Measurements from ENCODE around the gene SDK1. TPM values are rescaled to one million over a fixed set of nuclear protein-coding genes. Genes with fewer than 3 reads are reported as not detected.
A peak's percentile ranks its signal among the peaks of the same experiment; 100 is the strongest.

The SDK1 gene, protein sequence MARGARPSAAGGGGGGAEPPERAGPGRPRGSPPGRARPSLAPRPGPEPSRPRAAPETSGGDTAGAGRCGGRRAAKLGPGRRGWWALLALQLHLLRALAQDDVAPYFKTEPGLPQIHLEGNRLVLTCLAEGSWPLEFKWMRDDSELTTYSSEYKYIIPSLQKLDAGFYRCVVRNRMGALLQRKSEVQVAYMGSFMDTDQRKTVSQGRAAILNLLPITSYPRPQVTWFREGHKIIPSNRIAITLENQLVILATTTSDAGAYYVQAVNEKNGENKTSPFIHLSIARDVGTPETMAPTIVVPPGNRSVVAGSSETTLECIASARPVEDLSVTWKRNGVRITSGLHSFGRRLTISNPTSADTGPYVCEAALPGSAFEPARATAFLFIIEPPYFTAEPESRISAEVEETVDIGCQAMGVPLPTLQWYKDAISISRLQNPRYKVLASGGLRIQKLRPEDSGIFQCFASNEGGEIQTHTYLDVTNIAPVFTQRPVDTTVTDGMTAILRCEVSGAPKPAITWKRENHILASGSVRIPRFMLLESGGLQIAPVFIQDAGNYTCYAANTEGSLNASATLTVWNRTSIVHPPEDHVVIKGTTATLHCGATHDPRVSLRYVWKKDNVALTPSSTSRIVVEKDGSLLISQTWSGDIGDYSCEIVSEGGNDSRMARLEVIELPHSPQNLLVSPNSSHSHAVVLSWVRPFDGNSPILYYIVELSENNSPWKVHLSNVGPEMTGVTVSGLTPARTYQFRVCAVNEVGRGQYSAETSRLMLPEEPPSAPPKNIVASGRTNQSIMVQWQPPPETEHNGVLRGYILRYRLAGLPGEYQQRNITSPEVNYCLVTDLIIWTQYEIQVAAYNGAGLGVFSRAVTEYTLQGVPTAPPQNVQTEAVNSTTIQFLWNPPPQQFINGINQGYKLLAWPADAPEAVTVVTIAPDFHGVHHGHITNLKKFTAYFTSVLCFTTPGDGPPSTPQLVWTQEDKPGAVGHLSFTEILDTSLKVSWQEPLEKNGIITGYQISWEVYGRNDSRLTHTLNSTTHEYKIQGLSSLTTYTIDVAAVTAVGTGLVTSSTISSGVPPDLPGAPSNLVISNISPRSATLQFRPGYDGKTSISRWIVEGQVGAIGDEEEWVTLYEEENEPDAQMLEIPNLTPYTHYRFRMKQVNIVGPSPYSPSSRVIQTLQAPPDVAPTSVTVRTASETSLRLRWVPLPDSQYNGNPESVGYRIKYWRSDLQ (N-terminal part only)
- 1 to 10 TPM in 2 of 4 donors, under 1 TPM in 1, not detected in 1; 0.27 to 5.0 (median 2.1) TPM for polyA plus RNA-seq
- long read RNA-seq, donor 1: 0 reads
- long read RNA-seq, donor 2: 0 reads
- long read RNA-seq, donor 3: 0 reads
- long read RNA-seq, donor 4: 0 reads
- long read RNA-seq, donor 5: 0 reads
- long read RNA-seq, donor 6: 0 reads
- long read RNA-seq, donor 7: 0 reads
- long read RNA-seq, donor 8: 0 reads
- long read RNA-seq, donor 9: 0 reads
- long read RNA-seq, donor 10: 0 reads

DNA sequence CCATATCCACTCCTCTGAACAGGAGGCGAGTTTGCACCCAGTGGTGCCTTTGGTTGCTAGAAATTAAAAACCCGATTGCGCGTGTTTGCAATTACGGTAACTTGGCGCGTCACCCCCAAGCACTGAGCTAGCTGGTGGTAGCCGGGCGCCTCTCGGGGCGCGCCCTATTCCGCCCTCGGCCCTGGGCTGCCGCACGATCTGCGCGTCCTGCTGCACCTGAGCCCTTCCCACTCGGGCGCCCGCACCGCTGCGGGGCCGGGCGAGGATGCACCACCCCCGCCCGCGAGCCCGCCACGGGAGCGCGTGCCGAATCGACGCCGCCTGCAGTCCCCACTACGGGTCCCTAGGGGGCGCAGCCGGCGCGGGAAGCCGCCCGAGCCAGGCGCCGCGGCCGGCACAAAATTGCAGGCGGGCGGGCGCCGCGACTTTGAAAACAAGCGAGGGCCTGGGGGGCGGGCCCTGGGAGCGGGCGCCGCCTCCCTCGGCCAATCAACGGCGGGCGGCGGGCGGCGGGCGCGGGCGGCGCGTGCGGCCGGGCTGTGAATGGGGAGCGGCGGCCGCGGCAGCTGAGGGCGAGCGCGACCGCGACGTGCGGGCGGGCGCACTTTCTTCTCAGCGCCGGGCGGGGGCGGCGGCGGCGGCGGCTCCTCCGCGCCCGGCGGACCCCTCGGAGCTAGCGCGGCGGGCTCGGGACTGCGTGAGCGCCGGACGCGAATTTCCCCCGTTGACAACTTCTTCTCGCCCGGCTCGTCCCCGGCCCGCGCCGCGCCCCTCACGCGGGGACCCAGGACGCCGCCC, at the start of gene SDK1:
Gene SDK1 (plus strand): TSS at position 602 of the 798 bp plus-strand sequence. CDS start 335 bp downstream, outside the sequence.
- peak; percentile 87 to 98 for DNase-seq
- Histone ChIP-seq H3K27ac (ENCODE audit: low read depth in 1 of 3, low read length in 2 of 3) (peak within 1 kb of the TSS in 1 of 3 donors; percentile 46), H3K9me3 (ENCODE audit: control insufficient read depth in 2 of 2, insufficient read depth in 1 of 2, low read depth in 1 of 2, low read length in 1 of 2) (no peaks in the 10 kb centered on the region)

DNA sequence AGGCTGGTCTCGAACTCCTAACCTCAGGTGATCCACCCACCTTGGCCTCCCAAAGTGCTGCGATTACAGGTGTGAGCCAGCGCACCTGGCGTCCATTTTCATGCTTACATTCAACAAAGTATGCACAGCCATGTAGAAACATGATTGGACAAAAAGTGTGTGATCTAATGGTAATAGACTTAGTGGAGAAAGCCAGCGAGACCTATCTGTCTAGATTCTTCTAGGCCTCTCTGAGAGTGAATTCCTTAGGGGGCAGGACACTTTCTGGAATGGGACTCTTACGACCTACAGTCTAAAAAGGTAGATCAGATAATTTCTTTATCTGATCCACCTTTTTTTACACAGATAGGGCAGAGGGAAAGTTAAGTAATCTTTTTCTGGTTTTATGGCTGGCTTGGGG, 46.3 kb upstream of the SDK1 start:
- Histone ChIP-seq H3K27me3 (ENCODE audit: control insufficient read depth in 3 of 3, insufficient read depth in 3 of 3, low read length in 3 of 3) (peaks cover 0 to 2% (median 0%) of the 10 kb centered on the region in 3 donors), H3K27ac (ENCODE audit: low read depth in 1 of 3, low read length in 2 of 3) (no peak overlapping the region), H3K4me1 (ENCODE audit: control insufficient read depth in 3 of 3, insufficient read depth in 2 of 3, low read depth in 1 of 3, low read length in 2 of 3) (no peaks in the 10 kb centered on the region), H3K4me3 (ENCODE audit: low read depth in 1 of 3, low read length in 3 of 3) (no peak overlapping the region), H3K9me3 (ENCODE audit: control insufficient read depth in 2 of 2, insufficient read depth in 1 of 2, low read depth in 1 of 2, low read length in 1 of 2) (no peaks in the 10 kb centered on the region), H3K36me3 (ENCODE audit: control insufficient read depth in 3 of 3, insufficient read depth in 2 of 3, low read depth in 1 of 3, low read length in 3 of 3) (no peaks in the 10 kb centered on the region)
- DNase-seq (no peak), FAIRE-seq (no peak)
- WGBS, 3 donors: 81 to 90% (median 85%) methylated on average over 6 of the region's 6 CpGs

More for the DNA sequence above, at the start of gene SDK1:
- Histone ChIP-seq H3K27me3 (ENCODE audit: control insufficient read depth in 3 of 3, insufficient read depth in 3 of 3, low read length in 3 of 3) (peaks cover 0 to 12% (median 5%) of the 10 kb centered on the region in 3 donors), H3K4me3 (ENCODE audit: low read depth in 1 of 3, low read length in 3 of 3) (peak within 1 kb of the TSS; percentile 48 to 72 (median 56)), H3K36me3 (ENCODE audit: control insufficient read depth in 3 of 3, insufficient read depth in 2 of 3, low read depth in 1 of 3, low read length in 3 of 3) (no peaks in the 10 kb centered on the region), H3K4me1 (ENCODE audit: control insufficient read depth in 3 of 3, insufficient read depth in 2 of 3, low read depth in 1 of 3, low read length in 2 of 3) (peaks cover 0 to 4% (median 3%) of the 10 kb centered on the region in 3 donors)
- WGBS, 3 donors: 0 to 1% (median 0%) methylated on average over 44 to 119 of the region's 119 CpGs
- FAIRE-seq: no peak

DNA sequence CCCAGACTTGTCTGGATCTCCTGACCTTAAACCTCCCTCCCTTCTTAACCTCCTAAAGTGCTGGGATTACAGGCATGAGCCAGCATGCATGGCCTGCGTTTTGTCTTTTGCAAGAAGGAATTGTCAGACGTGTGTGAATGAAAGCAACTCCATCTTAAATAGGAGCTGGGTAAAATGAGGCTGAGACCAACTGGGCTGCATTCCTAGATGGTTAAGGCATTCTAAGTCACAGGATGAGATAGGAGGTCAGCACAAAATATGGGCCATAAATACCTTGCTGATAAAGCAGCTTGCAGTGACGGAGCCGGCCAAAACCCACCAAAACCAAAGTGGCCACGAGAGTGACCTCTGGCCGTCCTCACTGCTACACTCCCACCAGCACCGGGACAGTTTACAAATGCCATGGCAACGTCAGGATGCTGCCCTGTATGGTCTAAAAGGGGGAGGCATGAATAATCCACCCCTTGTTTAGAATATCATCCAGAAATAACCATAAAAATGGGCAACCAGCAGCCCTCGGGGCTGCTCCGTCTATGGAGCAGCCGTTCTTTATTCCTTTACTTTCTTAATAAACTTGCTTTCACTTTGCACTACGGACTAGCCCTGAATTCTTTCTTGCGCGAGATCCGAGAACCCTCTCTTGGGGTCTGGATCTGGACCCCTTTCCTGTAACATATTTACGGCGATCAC, 41.2 kb upstream of the SDK1 start:
- Histone ChIP-seq H3K9me3 (ENCODE audit: control insufficient read depth in 2 of 2, insufficient read depth in 1 of 2, low read depth in 1 of 2, low read length in 1 of 2) (no peaks in the 10 kb centered on the region), H3K36me3 (ENCODE audit: control insufficient read depth in 3 of 3, insufficient read depth in 2 of 3, low read depth in 1 of 3, low read length in 3 of 3) (no peaks in the 10 kb centered on the region), H3K27me3 (ENCODE audit: control insufficient read depth in 3 of 3, insufficient read depth in 3 of 3, low read length in 3 of 3) (no peaks in the 10 kb centered on the region), H3K4me3 (ENCODE audit: low read depth in 1 of 3, low read length in 3 of 3) (peak overlapping the region in 1 of 3 donors; percentile 40), H3K4me1 (ENCODE audit: control insufficient read depth in 3 of 3, insufficient read depth in 2 of 3, low read depth in 1 of 3, low read length in 2 of 3) (no peaks in the 10 kb centered on the region), H3K27ac (ENCODE audit: low read depth in 1 of 3, low read length in 2 of 3) (peak overlapping the region in 2 of 3 donors; percentile 53 to 72)
- 37 to 42% (median 40%) methylated on average over 17 of the region's 17 CpGs for WGBS, 3 donors
- no peak for DNase-seq
- FAIRE-seq: no peak

DNA sequence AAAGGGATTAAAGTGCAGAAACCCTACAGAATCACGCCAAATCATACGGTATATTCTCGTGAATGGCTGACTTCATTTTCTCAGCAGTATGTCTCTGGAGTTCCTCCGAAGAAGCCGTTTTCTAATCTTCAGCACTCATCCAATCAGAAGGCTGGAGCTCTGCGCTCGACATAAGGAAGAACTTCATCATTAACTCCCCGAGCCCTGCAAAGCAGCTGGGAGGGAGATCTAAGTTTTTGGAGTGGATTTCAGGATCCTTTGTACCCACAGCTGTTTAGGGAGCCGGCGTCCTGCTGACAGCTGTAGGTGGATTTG, 40.7 kb upstream of the SDK1 start:
- Histone ChIP-seq H3K4me3 (ENCODE audit: low read depth in 1 of 3, low read length in 3 of 3) (peak overlapping the region in 1 of 3 donors; percentile 40), H3K27ac (ENCODE audit: low read depth in 1 of 3, low read length in 2 of 3) (peak overlapping the region in 2 of 3 donors; percentile 53 to 72), H3K27me3 (ENCODE audit: control insufficient read depth in 3 of 3, insufficient read depth in 3 of 3, low read length in 3 of 3) (no peaks in the 10 kb centered on the region), H3K9me3 (ENCODE audit: control insufficient read depth in 2 of 2, insufficient read depth in 1 of 2, low read depth in 1 of 2, low read length in 1 of 2) (no peaks in the 10 kb centered on the region), H3K4me1 (ENCODE audit: control insufficient read depth in 3 of 3, insufficient read depth in 2 of 3, low read depth in 1 of 3, low read length in 2 of 3) (no peaks in the 10 kb centered on the region), H3K36me3 (ENCODE audit: control insufficient read depth in 3 of 3, insufficient read depth in 2 of 3, low read depth in 1 of 3, low read length in 3 of 3) (no peaks in the 10 kb centered on the region)
- WGBS, 3 donors: 50 to 68% (median 60%) methylated on average over 10 of the region's 10 CpGs
- FAIRE-seq: no peak
- peak; percentile 36 to 37 for DNase-seq

DNA sequence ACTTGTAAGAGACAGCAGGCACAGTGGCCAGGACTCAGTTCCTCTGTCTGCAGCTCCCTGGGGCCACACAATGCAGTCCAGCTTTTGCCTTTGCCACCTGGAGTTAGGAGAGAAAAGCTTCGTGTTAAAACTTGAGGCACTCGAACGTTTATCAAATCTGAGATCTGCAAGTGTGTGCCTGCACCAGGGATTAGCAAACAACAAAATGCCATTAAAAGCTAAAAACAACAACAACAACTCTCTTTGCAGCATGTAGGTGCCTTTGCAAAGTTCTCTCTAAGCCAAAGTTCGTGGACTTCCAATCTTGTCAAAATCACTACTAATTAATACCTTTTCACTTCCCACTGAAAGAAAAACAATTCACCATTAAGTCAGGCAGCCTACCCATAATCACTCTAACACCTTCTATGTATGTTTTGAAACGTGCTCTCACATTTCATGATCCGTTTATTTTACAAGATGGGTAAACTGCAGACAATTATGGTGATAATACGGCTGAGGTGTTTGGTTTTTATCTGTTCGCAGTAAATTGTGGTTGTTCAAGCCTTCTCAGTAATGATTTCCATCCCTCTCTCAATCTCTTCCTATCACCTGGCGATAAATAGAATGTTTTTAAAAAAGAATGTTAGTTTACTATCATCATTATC, 36.2 kb upstream of the SDK1 start:
- Histone ChIP-seq H3K9me3 (ENCODE audit: control insufficient read depth in 2 of 2, insufficient read depth in 1 of 2, low read depth in 1 of 2, low read length in 1 of 2) (no peaks in the 10 kb centered on the region), H3K27me3 (ENCODE audit: control insufficient read depth in 3 of 3, insufficient read depth in 3 of 3, low read length in 3 of 3) (no peaks in the 10 kb centered on the region), H3K27ac (ENCODE audit: low read depth in 1 of 3, low read length in 2 of 3) (no peak overlapping the region), H3K4me1 (ENCODE audit: control insufficient read depth in 3 of 3, insufficient read depth in 2 of 3, low read depth in 1 of 3, low read length in 2 of 3) (no peaks in the 10 kb centered on the region), H3K4me3 (ENCODE audit: low read depth in 1 of 3, low read length in 3 of 3) (no peak overlapping the region), H3K36me3 (ENCODE audit: control insufficient read depth in 3 of 3, insufficient read depth in 2 of 3, low read depth in 1 of 3, low read length in 3 of 3) (no peaks in the 10 kb centered on the region)
- WGBS, 3 donors: 33 to 61% (median 51%) methylated on average over 9 of the region's 9 CpGs
- DNase-seq (no peak), FAIRE-seq (no peak)

DNA sequence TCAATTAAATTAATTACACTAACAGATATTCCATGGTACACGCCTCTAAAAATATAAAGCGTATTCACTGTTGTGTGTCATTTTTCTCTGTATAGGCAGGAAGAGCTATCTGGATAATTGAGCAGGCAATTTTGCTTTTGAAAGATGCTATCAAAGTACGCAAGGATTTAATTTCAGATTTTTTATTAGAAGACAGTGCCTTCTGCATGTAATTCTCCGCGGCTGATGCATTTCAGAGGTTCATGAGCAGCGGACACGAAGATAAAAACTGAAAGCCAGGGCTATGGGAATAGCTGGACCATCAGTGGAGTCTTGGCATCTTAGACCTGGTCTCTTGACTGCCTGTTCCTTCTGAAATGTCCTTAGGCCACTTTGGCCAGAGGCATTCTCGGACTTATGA, 35.7 kb upstream of the SDK1 start:
- no peaks in the 10 kb centered on the region for H3K36me3 ChIP-seq (ENCODE audit: control insufficient read depth in 3 of 3, insufficient read depth in 2 of 3, low read depth in 1 of 3, low read length in 3 of 3)
- no peak for FAIRE-seq

DNA sequence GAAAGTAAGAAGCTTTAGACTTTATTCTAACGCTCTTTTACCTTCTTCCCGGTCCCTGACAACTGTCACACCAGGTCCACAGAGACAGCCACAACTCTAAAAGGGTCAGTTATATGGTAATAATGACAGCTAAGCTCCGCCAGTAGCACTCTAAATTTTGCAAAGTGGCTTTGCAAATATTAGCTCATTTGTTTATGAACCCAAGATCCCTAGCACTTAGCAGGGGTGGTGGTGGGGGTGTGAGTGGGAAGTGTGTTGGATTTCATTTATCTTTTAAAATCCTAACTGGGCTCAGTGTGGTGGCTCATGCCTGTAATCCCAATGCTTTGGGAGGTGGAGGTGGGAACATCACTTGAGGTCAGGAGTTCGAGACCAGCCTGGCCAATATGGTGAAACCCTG, 34.8 kb upstream of the SDK1 start:
- H3K4me1 ChIP-seq (ENCODE audit: control insufficient read depth in 3 of 3, insufficient read depth in 2 of 3, low read depth in 1 of 3, low read length in 2 of 3): no peaks in the 10 kb centered on the region
- FAIRE-seq: no peak
- no peak overlapping the region for H3K27ac ChIP-seq (ENCODE audit: low read depth in 1 of 3, low read length in 2 of 3)
- no peak for DNase-seq
- WGBS, 3 donors: 63 to 71% (median 71%) methylated on average over 4 of the region's 4 CpGs
- H3K36me3 ChIP-seq (ENCODE audit: control insufficient read depth in 3 of 3, insufficient read depth in 2 of 3, low read depth in 1 of 3, low read length in 3 of 3): no peaks in the 10 kb centered on the region
- H3K9me3 ChIP-seq (ENCODE audit: control insufficient read depth in 2 of 2, insufficient read depth in 1 of 2, low read depth in 1 of 2, low read length in 1 of 2): no peaks in the 10 kb centered on the region
- H3K4me3 ChIP-seq (ENCODE audit: low read depth in 1 of 3, low read length in 3 of 3): no peak overlapping the region
- no peaks in the 10 kb centered on the region for H3K27me3 ChIP-seq (ENCODE audit: control insufficient read depth in 3 of 3, insufficient read depth in 3 of 3, low read length in 3 of 3)

More for the DNA sequence above, 35.7 kb upstream of the SDK1 start:
- Histone ChIP-seq H3K9me3 (ENCODE audit: control insufficient read depth in 2 of 2, insufficient read depth in 1 of 2, low read depth in 1 of 2, low read length in 1 of 2) (no peaks in the 10 kb centered on the region), H3K4me3 (ENCODE audit: low read depth in 1 of 3, low read length in 3 of 3) (no peak overlapping the region), H3K4me1 (ENCODE audit: control insufficient read depth in 3 of 3, insufficient read depth in 2 of 3, low read depth in 1 of 3, low read length in 2 of 3) (no peaks in the 10 kb centered on the region), H3K27ac (ENCODE audit: low read depth in 1 of 3, low read length in 2 of 3) (no peak overlapping the region), H3K27me3 (ENCODE audit: control insufficient read depth in 3 of 3, insufficient read depth in 3 of 3, low read length in 3 of 3) (no peaks in the 10 kb centered on the region)
- WGBS, 3 donors: 88 to 90% (median 89%) methylated on average over 8 of the region's 8 CpGs
- no peak for DNase-seq

Measured in small intestine (tissue), 16 donors.